WTC11 (cell line): ENCODE measurements around the gene GRIK2.

ENCODE experiments used
- ATF6 ChIP-seq: sonication (generic); formaldehyde crosslinking; IDR thresholded peaks from 2 replicates; pipeline ENCODE4 v1.8.1; 2023; ENCODE audit warnings: mild to moderate bottlenecking, missing genetic modification reagents
- ESRRA ChIP-seq: sonication (generic); formaldehyde crosslinking; IDR thresholded peaks from 2 replicates; pipeline ENCODE4 v1.8.1; 2022; ENCODE audit warnings: mild to moderate bottlenecking, missing genetic modification reagents, borderline replicate concordance
- NFYB ChIP-seq: sonication (generic); formaldehyde crosslinking; conservative IDR thresholded peaks from 2 replicates; pipeline ENCODE4 v1.8.0; 2022; ENCODE audit warnings: low read depth, missing genetic modification reagents
- NR1H2 ChIP-seq: sonication (generic); formaldehyde crosslinking; IDR thresholded peaks from 2 replicates; pipeline ENCODE4 v1.9.0; 2021; ENCODE audit warnings: mild to moderate bottlenecking, moderate library complexity, missing genetic modification reagents
- SP1 ChIP-seq: sonication (generic); formaldehyde crosslinking; conservative IDR thresholded peaks from 2 replicates; pipeline ENCODE4 v1.8.1; 2022; ENCODE audit warnings: missing genetic modification reagents
- STAT6 ChIP-seq: sonication (generic); formaldehyde crosslinking; conservative IDR thresholded peaks from 2 replicates; pipeline ENCODE4 v1.8.1; 2023; ENCODE audit warnings: mild to moderate bottlenecking, low read depth, missing genetic modification reagents, moderate library complexity
- TF ChIP-seq, protein P1 (sequence below): sonication (generic); formaldehyde crosslinking; IDR thresholded peaks from 2 replicates; pipeline ENCODE4 v1.8.1; 2023; ENCODE audit warnings: mild to moderate bottlenecking, missing genetic modification reagents
- TF ChIP-seq, protein P2 (sequence below): fragments of 200-600 bp; IDR thresholded peaks from 2 replicates; pipeline ENCODE4 v1.8.0; 2022; ENCODE audit warnings: antibody characterized with exemption
- TF ChIP-seq, protein P3 (sequence below): sonication (generic); formaldehyde crosslinking; IDR thresholded peaks from 2 replicates; pipeline ENCODE4 v1.8.0; 2022; ENCODE audit warnings: mild to moderate bottlenecking, missing genetic modification reagents
- TF ChIP-seq, protein P4 (sequence below): sonication (generic); formaldehyde crosslinking; IDR thresholded peaks from 2 replicates; pipeline ENCODE4 v1.8.1; 2023; ENCODE audit warnings: mild to moderate bottlenecking, missing genetic modification reagents, moderate library complexity

GRCh38 chr6:101758368-101758767 is 364.9 kb downstream of the GRIK2 start:
- TF ChIP-seq, protein P1, sequence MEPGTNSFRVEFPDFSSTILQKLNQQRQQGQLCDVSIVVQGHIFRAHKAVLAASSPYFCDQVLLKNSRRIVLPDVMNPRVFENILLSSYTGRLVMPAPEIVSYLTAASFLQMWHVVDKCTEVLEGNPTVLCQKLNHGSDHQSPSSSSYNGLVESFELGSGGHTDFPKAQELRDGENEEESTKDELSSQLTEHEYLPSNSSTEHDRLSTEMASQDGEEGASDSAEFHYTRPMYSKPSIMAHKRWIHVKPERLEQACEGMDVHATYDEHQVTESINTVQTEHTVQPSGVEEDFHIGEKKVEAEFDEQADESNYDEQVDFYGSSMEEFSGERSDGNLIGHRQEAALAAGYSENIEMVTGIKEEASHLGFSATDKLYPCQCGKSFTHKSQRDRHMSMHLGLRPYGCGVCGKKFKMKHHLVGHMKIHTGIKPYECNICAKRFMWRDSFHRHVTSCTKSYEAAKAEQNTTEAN: no peak
- TF ChIP-seq, protein P2, sequence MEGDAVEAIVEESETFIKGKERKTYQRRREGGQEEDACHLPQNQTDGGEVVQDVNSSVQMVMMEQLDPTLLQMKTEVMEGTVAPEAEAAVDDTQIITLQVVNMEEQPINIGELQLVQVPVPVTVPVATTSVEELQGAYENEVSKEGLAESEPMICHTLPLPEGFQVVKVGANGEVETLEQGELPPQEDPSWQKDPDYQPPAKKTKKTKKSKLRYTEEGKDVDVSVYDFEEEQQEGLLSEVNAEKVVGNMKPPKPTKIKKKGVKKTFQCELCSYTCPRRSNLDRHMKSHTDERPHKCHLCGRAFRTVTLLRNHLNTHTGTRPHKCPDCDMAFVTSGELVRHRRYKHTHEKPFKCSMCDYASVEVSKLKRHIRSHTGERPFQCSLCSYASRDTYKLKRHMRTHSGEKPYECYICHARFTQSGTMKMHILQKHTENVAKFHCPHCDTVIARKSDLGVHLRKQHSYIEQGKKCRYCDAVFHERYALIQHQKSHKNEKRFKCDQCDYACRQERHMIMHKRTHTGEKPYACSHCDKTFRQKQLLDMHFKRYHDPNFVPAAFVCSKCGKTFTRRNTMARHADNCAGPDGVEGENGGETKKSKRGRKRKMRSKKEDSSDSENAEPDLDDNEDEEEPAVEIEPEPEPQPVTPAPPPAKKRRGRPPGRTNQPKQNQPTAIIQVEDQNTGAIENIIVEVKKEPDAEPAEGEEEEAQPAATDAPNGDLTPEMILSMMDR: no peak
- TF ChIP-seq NFYB (CRISPR knock-in tag): no peak
- TF ChIP-seq STAT6: no peak
- TF ChIP-seq ATF6 (CRISPR knock-in tag): no peak
- TF ChIP-seq, protein P3, sequence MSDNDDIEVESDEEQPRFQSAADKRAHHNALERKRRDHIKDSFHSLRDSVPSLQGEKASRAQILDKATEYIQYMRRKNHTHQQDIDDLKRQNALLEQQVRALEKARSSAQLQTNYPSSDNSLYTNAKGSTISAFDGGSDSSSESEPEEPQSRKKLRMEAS (CRISPR knock-in tag): no peak
- TF ChIP-seq, protein P4, sequence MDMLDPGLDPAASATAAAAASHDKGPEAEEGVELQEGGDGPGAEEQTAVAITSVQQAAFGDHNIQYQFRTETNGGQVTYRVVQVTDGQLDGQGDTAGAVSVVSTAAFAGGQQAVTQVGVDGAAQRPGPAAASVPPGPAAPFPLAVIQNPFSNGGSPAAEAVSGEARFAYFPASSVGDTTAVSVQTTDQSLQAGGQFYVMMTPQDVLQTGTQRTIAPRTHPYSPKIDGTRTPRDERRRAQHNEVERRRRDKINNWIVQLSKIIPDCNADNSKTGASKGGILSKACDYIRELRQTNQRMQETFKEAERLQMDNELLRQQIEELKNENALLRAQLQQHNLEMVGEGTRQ (CRISPR knock-in tag): no peak
- TF ChIP-seq ESRRA (CRISPR knock-in tag): no peak
- no peak for TF ChIP-seq NR1H2 (CRISPR knock-in tag)
- TF ChIP-seq SP1 (CRISPR knock-in tag): no peak
